NCI-H774 (cell line): Measurements from ENCODE around the gene CILP2.
A peak's percentile ranks its signal among the peaks of the same experiment; 100 is the strongest.

ENCODE experiments used
- DNase-seq: peaks from one replicate; lab custom pipeline; 2025; lab: John Stamatoyannopoulos, UW

Gene CILP2

GRCh38 chr19:19563348-19563848, 25.3 kb downstream of the CILP2 start:
- no peak for DNase-seq

- DNase-seq, result no peak
Observed at GRCh38 chr19:19566306-19566705, 28.2 kb downstream of the CILP2 start.

DNA sequence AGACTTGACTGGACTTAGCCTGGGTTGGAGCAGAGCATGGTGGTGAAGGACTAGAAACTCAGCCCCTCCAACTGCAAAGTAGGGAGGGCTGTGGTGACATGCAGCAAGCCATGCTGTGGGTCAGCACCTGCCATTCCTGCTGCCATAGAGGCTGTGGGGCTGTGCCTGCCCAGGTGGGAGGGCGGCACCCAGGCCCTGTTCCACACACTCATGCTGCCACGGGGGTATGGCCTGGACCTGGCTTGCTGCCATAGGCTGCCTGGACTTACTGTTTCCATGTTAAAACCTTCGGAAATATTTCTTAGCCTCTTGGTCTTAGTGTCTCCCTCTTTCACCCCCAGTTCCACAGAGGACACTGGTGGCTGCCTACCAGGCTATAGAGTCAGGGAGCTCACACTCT, 29.3 kb downstream of the CILP2 start:
- no peak for DNase-seq

GRCh38 chr19:19568802-19569756, 31.0 kb downstream of the CILP2 start:
- no peak for DNase-seq

DNA sequence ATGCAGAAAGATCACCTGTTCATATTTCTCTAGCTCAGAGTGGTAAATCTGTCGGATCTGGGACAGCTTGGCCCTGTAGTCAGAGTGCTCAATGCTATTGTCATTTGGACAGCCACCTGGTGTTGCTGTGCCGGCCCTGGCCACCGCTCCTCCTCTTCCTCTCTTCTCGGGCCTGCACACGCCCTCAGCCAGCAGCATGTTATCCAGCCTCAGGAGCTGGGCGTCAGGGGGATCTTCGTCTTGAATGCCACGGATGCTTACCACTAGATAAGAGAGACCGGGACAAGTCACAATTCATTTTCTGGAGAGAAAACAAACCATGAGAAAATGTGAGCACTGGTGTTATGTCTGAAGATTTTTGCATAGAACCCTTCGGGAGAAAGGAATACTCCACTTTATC, 32.5 kb downstream of the CILP2 start:
- DNase-seq, result no peak

- no peak for DNase-seq
Observed at GRCh38 chr19:19571071-19571786, 33.2 kb downstream of the CILP2 start.

- DNase-seq, result peak; percentile 20
Observed at GRCh38 chr19:19575411-19575810, 37.3 kb downstream of the CILP2 start.

GRCh38 chr19:19578252-19578651, 40.2 kb downstream of the CILP2 start:
- DNase-seq, result peak; percentile 81

- no peak for DNase-seq
Observed at GRCh38 chr19:19579533-19580361, 41.7 kb downstream of the CILP2 start.

GRCh38 chr19:19580418-19580817, 42.4 kb downstream of the CILP2 start:
- no peak for DNase-seq

GRCh38 chr19:19581391-19581790, 43.3 kb downstream of the CILP2 start:
- DNase-seq, result no peak

GRCh38 chr19:19582471-19582870, 44.4 kb downstream of the CILP2 start:
- no peak for DNase-seq

- DNase-seq, result no peak
Observed at GRCh38 chr19:19584356-19584755, 46.3 kb downstream of the CILP2 start.

DNA sequence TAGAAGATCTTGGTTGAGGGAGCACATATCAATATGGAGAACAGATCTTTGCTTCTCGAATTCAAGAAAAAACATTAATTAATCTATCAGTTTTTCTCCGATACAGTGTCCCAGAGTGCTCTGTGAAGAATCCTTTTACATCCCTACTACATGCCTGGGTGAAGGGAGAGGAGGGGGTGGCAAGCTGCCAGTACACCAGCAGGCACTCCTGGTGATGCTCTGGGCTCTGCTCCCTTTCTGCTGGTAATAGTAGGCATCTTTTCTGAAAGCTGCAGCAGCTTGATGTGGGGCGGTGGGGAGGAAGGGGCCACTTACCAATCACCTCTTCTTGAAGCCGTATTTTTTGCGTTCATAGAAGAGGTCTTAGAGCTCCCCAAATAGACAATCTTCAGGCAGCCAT, 49.7 kb downstream of the CILP2 start:
- no peak for DNase-seq

GRCh38 chr19:19588546-19588945, 50.5 kb downstream of the CILP2 start:
- DNase-seq, result no peak

GRCh38 chr19:19591133-19591825, 53.2 kb downstream of the CILP2 start:
- no peak for DNase-seq

DNA sequence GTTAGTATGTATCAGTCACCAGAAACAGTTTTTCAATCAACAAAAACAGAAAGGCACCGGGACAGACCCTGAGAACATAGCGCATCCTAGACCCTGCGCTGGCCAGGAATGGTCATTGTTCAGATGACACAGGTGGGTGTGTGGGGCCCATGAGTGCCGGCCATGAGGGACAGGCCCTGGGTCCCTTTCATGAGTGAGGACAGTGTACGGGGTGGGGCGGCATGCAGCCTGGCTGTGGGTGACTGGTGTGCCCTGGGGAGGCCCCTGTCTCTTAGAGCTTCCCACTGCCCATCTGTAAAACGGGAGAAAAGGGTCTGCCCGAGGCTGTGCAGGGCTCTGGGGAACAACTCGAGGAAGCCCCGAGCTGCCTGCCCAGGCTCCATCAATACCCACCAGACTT, 54.6 kb downstream of the CILP2 start:
- DNase-seq, result no peak

DNA sequence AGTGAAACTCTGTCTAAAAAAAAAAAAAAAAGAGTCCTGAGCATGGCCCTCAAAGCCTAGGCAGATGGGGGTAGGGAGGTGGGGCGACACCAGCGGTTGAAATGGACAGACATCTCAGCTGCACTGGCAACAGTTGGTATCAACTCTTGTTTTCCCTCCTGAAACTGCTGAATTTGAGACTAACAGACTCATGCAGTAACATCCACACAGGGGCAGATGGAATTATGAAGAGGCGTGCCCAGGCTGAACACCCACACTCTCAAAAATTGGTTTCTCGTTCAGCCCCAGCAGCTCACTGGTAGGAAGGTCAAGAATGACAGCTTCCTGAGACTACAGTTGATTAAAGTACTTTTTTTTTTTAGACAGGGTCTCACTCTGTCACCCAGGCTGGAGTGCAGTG, 56.3 kb downstream of the CILP2 start:
- no peak for DNase-seq

DNA sequence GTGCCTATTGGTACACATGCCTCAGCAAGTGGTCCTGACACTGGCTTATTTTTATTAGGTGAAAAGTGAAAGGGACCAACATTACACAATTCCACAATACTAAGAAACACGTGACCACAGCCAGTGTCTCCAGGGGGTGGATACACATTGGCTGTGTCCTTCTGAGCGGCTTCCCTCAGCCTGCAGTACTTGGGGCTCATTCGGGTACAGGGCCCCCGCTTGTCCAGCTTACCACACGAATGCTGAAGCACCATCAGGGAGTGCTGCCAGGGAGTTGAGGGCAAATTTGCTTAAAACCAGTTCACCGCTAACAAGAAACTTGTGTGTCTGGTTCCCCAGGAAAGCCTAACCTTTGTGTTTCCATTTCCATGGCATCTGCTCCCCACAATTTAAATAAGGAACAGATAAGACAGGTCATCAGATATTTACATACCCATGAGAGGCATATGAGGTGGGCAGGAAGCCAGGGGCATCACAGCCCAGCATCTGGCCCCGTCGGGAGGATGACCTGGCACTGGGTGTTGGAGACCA, 57.2 kb downstream of the CILP2 start:
- no peak for DNase-seq
